Measurements from ENCODE around the gene IRF7. TPM values are rescaled to one million over a fixed set of nuclear protein-coding genes. Genes with fewer than 3 reads are reported as not detected.

IRF7 gene
- total and polyA plus RNA-seq, 12 donors = 4.5 to 48.4 (median 11.4) TPM

DNA sequence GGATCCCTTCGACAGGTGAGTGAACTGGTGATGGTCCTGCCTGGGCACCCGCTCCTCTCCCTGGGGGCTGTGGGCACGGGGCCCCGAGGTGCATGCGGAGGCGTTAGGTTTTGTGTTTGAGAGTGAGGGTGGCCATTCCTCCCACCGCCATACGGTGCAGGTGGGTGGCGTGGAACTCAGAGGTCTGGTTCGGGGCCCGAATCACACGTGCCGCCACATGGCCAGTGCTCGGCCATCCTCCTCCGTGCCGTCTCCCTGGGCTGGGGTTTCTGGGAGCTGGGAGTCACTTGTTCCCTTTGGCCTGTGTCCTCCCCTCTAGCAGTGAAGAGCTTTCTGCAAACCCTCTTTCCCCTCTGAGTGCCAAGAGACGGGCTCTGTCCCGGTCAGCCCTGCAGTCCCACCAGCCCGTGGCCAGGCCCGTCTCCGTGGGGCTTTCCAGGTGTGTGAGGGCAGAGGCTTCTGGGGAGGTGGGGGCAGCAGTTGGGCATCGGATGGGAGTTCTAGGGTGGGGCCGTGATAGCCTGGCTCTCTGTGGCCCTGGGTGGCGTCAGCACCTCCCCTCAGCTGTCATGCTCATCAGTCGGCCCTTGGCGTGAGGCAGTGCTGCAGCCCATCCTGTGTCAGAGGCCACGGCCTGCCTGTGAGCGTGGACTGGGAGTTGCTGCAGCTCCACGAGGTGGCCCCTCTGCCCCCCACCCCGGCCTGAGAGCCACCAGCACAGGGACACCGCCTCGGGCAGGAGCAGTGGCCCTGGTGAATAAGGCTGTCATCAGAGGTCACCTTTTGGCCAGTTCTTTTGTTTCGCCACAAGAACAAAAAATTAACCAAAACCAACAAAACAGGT is 10.2 kb downstream of the IRF7 start:
- TF ChIP-seq, protein P1, sequence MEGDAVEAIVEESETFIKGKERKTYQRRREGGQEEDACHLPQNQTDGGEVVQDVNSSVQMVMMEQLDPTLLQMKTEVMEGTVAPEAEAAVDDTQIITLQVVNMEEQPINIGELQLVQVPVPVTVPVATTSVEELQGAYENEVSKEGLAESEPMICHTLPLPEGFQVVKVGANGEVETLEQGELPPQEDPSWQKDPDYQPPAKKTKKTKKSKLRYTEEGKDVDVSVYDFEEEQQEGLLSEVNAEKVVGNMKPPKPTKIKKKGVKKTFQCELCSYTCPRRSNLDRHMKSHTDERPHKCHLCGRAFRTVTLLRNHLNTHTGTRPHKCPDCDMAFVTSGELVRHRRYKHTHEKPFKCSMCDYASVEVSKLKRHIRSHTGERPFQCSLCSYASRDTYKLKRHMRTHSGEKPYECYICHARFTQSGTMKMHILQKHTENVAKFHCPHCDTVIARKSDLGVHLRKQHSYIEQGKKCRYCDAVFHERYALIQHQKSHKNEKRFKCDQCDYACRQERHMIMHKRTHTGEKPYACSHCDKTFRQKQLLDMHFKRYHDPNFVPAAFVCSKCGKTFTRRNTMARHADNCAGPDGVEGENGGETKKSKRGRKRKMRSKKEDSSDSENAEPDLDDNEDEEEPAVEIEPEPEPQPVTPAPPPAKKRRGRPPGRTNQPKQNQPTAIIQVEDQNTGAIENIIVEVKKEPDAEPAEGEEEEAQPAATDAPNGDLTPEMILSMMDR (IDR thresholded peaks at IDR 0.05) = no peak
- no peaks in the 10 kb centered on the region for H3K27me3 ChIP-seq
- H3K27ac ChIP-seq = peak overlapping the region in 8 of 10 donors; percentile 36 to 66 (median 45)
- WGBS, 2 donors = 91 to 92% methylated on average over 33 of the region's 33 CpGs
- intact Hi-C loops (cut with DNase I) = loop anchor here in 1 of 10 donors (1.0 kb wide), 1 partner anchor 34 kb away; no protein-coding TSS in a partner anchor
- peaks cover 4 to 100% (median 67%) of the 10 kb centered on the region in 9 donors for H3K36me3 ChIP-seq
- no peak overlapping the region for H3K4me3 ChIP-seq
- peaks cover 0 to 23% (median 13%) of the 10 kb centered on the region in 9 donors for H3K4me1 ChIP-seq
- H3K9me3 ChIP-seq = no peaks in the 10 kb centered on the region
- DNase-seq = no peak
- peak in 2 of 8 donors; percentile 1 to 6 for ATAC-seq

DNA sequence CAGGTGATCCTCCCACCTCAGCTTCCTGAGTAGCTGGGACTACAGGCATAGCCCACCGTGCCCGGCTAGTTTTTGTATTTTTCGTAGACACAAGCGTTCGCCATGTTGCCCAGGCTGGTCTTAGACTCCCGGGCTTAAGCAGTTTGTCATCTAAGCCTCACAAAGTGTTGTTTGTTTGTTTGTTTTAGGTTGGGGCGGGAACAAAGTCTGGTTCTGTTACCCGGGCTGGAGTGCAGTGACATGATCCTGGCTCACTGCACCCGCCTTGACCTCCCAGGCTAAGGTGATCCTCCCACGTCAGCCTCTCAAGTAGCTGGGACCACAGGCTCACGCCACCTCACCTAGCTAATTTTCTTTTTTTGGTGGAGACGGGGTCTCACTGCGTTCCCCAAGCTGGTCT is 12.6 kb downstream of the IRF7 start:
- no peaks in the 10 kb centered on the region for H3K27me3 ChIP-seq
- no peaks in the 10 kb centered on the region for H3K9me3 ChIP-seq
- WGBS, 2 donors = 89 to 92% methylated on average over 13 of the region's 13 CpGs
- DNase-seq (no peak), ATAC-seq (no peak)
- TF ChIP-seq, protein P1 (IDR thresholded peaks at IDR 0.05) = no peak
- no peak overlapping the region for H3K27ac ChIP-seq
- H3K4me1 ChIP-seq = peaks cover 0 to 12% (median 6%) of the 10 kb centered on the region in 9 donors
- H3K36me3 ChIP-seq = peaks cover 0 to 100% (median 69%) of the 10 kb centered on the region in 9 donors
- H3K4me3 ChIP-seq = no peak overlapping the region
- intact Hi-C loops (cut with DNase I) = no loop called here

DNA sequence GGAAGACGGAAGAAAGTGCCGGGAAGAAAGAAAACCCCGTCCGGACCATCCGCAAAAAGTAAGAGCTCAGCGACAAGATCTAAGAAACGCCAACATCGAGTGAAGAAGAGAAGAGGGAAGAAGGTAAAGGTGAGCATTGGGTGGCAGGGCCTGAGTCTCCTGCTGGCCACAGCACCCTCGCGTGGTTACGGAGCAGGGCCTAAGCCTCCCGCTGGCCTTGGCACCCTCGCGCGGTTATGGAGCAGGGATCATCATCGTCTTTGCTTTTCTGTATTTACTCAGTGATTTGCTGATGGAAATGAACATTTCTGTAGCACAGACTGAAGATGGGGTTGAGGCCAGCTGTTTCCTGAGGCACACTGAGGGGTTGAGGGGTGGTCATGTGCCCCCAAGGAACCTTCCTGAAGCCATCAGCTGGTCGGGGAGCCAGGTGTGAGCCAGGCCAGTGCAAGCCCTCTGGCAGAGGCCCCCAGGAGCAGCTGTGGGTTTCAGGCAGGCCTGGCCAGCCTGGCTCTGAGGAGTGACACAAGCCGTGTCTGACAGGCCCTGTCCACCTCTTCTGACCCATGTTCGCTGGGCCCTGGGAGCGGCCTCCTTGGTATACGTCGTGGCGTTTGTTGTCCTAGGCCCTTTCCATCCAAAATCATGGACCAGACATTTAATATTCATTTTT is 14.0 kb downstream of the IRF7 start:
- H3K27me3 ChIP-seq = no peaks in the 10 kb centered on the region
- intact Hi-C loops (cut with DNase I) = no loop called here
- H3K36me3 ChIP-seq = peaks cover 4 to 100% (median 69%) of the 10 kb centered on the region in 9 donors
- DNase-seq (no peak), ATAC-seq (no peak)
- H3K4me1 ChIP-seq = peaks cover 0 to 6% (median 4%) of the 10 kb centered on the region in 9 donors
- TF ChIP-seq, protein P1 (IDR thresholded peaks at IDR 0.05) = no peak
- H3K27ac ChIP-seq = no peak overlapping the region
- no peak overlapping the region for H3K4me3 ChIP-seq
- no peaks in the 10 kb centered on the region for H3K9me3 ChIP-seq
- 93 to 94% methylated on average over 23 of the region's 23 CpGs for WGBS, 2 donors

DNA sequence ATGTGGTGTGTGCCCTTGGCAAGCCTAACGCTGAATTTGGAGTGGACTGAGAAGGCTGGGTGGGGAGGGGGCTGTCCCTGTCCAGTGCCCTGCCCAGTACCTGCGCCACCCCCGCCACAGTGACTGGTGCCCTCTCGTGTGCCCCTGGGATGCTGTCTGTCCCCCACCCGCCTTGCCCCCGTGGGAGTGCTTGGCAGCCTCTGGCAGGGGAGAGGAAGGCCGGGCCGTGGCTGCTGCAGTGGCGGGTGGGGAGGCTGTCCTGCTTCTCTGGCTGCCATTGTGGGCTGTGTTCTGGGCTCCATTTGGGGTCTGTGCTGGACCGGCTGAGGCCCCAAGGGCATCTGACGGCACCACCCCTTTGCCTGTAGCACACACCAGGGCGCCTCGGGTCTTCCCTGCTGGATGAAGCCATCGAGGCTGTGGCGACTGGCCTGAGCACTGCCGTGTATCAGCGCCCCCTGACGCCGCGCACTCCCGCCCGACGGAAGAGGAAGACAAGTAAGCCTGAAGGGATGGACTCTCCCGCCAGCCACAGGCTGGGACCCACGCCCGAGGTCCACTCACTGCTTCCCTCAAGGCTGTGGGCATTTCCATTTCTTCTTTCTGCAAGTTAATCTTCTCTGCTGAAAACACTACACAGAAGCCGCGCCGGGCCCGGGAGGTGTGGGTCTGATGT is 17.6 kb downstream of the IRF7 start:
- 92 to 94% methylated on average over 28 to 30 of the region's 30 CpGs for WGBS, 2 donors
- Histone ChIP-seq H3K9me3 (no peaks in the 10 kb centered on the region), H3K4me3 (no peak overlapping the region), H3K4me1 (no peaks in the 10 kb centered on the region), H3K27ac (no peak overlapping the region), H3K27me3 (no peaks in the 10 kb centered on the region), H3K36me3 (peaks cover 4 to 100% (median 64%) of the 10 kb centered on the region in 9 donors)
- ATAC-seq (peak in 2 of 8 donors; percentile 7 to 24), DNase-seq (no peak)
- TF ChIP-seq, protein P1 (IDR thresholded peaks at IDR 0.05) = no peak
- intact Hi-C loops (cut with DNase I) = no loop called here
